Rectal smooth muscle tissue (tissue), 1 donor: ENCODE data around the gene EMC8.

Experiments used
- H3K27ac ChIP-seq: one replicate; pipeline ENCODE4 v1.7.0; 2013; ENCODE audit warnings: low read depth, low read length, inconsistent platforms
- H3K27me3 ChIP-seq: one replicate; pipeline ENCODE4 v1.7.0; 2013; ENCODE audit warnings: low read length; ENCODE audit not compliant: control insufficient read depth, insufficient read depth
- H3K36me3 ChIP-seq: one replicate; pipeline ENCODE4 v1.7.0; 2013; ENCODE audit warnings: low read length; ENCODE audit not compliant: control insufficient read depth, insufficient read depth
- H3K4me1 ChIP-seq: one replicate; pipeline ENCODE4 v1.7.0; 2013; ENCODE audit warnings: low read length; ENCODE audit not compliant: control insufficient read depth, insufficient read depth
- H3K4me3 ChIP-seq: one replicate; pipeline ENCODE4 v1.7.0; 2013; ENCODE audit warnings: low read length
- H3K9ac ChIP-seq: one replicate; pipeline ENCODE4 v1.7.0; 2013; ENCODE audit warnings: low read length

The EMC8 gene

DNA sequence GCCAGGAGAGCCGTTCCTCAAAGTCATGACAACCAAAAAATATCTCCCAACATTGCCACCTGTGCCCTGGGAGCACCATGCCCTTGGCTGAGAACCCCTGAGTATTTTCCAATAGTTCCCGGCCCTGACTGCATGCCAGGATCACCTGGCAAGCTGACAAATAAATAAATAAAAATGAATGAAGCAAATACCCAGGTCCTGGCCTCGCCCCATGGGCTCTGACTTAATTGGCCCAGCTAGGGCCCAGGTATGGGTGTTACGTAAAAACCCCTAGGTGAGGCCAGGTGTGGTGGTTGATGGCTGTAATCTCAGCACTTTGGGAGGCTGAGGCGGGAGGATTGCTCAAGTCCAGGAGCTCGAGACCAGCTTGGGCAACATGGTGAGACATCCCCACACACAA lies 45.8 kb downstream of the EMC8 start:
- no peak overlapping the region for H3K4me3 ChIP-seq
- no peak overlapping the region for H3K9ac ChIP-seq
- H3K4me1 ChIP-seq: no peaks in the 10 kb centered on the region
- peaks cover 6% of the 10 kb centered on the region for H3K27me3 ChIP-seq
- H3K36me3 ChIP-seq: no peaks in the 10 kb centered on the region
- no peak overlapping the region for H3K27ac ChIP-seq

DNA sequence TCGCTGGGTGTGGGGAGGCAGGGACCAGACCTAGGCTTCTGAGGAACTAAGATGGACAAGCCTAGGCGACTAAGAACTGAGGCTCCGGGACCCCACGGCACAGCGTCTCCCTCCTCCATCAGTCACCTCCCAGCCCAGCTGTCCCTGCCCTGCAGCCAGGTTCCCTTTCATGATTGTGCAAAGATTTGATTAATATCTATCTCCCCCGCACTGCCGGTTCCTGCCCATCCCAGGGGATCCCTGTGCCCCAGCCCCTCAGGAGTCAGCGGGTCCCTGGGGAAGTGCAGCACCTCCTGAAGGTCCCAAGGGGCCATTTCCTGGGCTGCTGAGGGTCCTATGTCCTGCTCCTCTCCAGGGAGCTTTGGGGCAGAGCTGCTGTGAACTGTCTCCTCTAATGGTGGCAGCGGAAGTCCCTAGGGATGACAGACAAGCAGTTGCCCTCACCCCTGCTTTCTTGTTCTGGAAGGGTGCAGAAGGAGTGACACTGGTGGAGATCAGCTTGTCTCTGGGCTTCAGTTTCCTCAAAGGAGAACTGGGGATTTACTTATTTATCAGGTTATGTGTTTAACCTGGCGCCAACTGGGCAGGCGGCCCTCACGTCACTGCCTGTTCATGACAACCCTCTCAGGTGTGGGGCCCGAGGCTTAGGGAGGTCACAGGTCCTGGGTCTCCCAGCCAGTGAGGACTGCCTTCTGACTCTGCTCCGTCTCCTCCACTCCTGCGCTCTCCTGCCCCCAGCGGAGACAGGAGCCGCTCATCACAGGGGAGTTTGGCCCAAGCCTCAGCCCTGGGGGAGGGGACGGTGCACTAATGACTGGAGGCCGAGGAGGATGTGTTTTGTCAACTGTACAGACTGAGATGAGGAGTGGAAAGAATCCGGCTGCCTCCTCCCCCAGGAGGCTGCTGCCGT lies 46.6 kb downstream of the EMC8 start:
- Histone ChIP-seq H3K27ac (no peak overlapping the region), H3K4me1 (no peaks in the 10 kb centered on the region), H3K4me3 (no peak overlapping the region), H3K27me3 (peaks cover 6% of the 10 kb centered on the region), H3K9ac (no peak overlapping the region), H3K36me3 (no peaks in the 10 kb centered on the region)

DNA sequence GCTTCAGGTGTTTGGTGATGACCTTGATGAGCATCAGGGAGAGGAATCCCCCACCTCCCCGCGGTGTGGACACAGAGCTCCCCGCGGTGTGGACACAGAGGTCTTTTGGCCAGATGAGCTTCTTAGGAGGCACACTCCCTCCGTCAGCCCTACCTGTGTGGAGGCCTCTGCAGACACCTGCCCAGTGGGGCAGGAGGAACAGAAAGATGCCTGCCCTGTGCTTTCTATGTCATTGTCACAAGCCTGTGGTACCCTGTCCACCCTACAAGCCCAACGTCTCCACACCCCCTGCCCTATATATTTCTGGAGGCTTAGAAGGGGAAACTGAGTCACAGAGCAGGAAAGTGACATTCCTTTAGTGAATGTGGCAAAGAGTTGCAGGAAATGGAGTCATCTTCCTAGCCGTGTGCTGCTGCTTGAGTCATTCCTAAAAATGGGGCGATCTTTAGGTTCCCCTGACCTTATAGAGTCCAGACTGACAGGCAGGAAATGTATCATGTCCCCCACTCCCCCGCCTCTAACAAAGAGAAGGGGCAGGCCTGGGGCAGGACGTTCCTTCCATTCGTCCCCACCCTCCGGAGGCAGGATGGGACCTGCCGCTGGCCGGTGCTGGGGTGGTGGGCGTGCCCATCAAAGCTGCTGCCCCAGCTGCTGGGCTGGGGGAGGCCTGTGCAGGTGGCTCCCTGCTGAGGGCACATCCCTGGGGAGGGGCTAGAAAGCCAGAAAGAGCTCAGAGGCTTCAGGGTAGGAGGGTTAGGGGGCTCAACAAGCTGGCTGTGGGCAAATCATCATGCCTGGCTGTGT lies 47.4 kb downstream of the EMC8 start:
- no peak overlapping the region for H3K4me3 ChIP-seq
- no peak overlapping the region for H3K27ac ChIP-seq
- H3K9ac ChIP-seq: no peak overlapping the region

DNA sequence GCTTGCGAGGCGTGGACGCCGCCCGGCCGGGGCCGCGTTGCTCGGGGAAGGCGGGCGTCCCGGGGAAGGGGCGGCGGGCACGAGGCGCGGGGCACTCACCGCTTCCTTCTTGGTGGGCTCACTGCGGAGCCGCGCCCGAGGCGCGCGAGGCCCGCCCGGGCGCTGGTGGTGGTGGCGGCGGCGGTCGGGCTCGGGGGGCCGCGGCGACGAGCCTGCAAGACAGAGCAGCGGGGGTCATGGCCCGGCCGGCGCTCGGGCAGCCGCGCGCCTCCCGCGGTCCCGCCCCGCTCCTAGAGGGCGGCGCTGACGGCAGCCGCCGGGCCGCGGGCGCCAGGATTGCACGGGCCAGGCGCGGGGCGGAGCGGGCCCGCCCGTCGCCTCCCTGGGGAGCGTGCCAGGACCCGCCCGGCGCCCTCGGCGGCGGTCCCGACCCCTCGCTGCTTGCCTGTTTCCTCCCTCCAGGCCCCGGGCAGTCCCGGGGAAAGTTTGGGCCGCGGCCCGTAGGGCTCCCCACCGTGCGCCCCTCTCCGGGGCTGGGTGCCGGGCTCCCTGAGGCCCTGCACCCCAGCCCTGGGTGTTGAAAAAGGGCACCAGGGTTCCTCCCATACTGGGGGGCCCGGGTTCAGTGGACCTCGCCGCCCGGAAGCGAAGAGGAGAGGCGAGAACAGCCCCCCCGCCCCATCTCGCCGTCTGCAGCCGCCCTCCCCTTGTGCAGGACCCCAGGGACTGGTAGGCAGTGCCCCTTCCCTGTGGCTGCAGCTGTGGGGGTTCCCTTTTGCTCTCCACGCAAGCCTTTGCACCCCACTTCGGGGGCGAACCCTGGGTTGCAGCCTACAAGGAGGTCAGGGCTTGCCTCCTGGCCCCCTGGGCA lies 48.3 kb downstream of the EMC8 start, which contains the start of gene C16orf74:
Gene C16orf74, minus strand, starts transcription at position 270 of the 871 bp plus-strand sequence. CDS start 15,879 bp downstream, outside the sequence.
- H3K4me1 ChIP-seq: no peaks in the 10 kb centered on the region
- H3K27me3 ChIP-seq: peaks cover 6% of the 10 kb centered on the region
- H3K27ac ChIP-seq: no peak within 1 kb of the TSS
- H3K9ac ChIP-seq: no peak within 1 kb of the TSS
- peak within 1 kb of the TSS; percentile 60 for H3K4me3 ChIP-seq
- no peaks in the 10 kb centered on the region for H3K36me3 ChIP-seq

More for the DNA sequence above, 47.4 kb downstream of the EMC8 start:
- Histone ChIP-seq H3K27me3 (peaks cover 6% of the 10 kb centered on the region), H3K4me1 (no peaks in the 10 kb centered on the region), H3K36me3 (no peaks in the 10 kb centered on the region)

DNA sequence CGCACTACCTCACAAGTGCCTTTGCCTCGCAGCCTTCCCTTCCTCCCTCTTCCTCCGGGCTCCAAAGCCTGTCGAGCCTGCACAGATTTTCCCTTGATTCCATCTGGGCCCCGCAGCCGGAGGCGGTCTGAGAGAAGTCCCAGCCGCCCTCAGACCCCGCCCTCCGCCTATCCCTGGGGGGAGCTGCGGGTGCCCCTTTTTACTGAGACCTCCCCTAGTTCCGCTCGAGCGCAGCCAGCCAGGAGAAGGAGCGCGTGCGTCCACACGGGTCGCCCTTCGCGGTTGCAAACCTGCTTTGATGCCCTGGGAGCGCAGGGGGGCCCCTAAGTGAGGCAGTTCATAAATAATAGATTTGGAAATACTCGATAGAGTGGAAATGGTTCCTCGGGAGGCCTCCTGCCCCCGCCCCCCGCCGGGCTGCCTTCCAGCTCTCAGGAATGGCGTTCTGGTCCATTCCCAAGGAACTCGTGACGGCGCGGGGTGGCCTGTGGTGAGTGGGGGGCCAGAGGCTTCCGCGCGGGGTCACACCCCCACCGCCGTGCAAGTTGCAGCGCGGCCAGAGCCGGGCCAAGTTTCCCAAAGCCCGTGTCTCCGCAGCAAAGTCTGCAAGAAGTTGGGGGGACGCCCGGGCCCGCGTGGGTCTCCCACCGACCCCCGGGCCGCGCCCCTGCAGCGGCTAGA lies 49.1 kb downstream of the EMC8 start:
- Histone ChIP-seq H3K27me3 (peaks cover 6% of the 10 kb centered on the region), H3K27ac (no peak overlapping the region), H3K36me3 (no peaks in the 10 kb centered on the region), H3K4me3 (peak overlapping the region; percentile 60), H3K9ac (no peak overlapping the region), H3K4me1 (no peaks in the 10 kb centered on the region)

DNA sequence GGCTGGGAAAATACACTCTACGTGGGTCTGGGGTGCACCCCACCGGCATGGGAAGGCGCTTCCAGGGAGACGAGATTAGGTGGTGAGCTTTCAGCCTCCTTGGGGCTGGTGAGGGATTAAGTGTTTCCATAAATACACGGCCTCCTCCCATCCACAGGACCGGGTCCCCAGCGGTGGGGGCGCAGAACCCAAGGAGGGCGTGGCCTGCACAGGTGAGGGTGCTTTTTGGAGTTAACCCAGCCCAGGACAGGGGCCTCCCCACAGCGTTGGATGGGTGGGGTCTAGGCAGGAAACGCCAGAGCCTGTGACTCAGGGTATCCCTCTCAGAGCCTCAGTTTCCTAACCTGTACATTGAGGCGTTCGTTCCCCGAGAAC lies 49.6 kb downstream of the EMC8 start:
- H3K27ac ChIP-seq: no peak overlapping the region
- peak overlapping the region; percentile 60 for H3K4me3 ChIP-seq
- H3K36me3 ChIP-seq: no peaks in the 10 kb centered on the region
- H3K27me3 ChIP-seq: peaks cover 6% of the 10 kb centered on the region
- no peaks in the 10 kb centered on the region for H3K4me1 ChIP-seq
- H3K9ac ChIP-seq: no peak overlapping the region

DNA sequence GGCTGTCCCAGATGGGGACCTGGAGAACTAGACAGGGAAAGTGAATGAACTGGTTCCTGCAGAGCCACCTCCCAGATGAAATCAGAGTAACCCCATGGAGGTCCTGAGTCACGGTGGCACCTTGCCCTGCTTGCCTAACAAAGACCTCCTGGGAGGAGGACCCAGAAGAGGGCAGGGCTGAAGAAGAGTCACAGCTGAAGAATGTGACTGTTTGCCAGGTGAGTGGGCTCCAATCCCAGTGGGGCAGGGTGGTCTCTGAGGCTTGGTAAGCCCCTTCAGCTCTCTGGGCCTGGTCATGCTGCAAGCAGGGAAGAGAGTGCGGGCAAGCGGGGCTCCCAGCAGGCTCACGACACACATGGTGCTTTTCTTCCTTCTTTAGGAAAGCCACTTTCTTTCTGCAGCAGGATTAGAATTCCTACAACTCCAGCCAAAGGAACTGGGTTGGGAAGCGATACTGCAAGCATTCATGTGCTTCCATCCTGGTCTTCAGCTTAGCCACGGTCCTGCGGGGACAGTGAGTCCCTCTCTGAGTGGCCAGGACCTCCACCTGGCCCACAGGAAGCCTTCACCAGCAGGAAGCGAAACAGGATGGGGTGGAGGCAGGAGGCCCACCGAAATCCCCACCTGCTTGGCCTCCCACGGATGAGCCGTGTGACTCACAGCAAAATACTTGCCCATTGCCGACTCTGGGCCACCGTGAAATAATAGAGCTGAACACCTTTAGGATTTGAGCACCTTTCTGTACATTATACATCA lies 52.7 kb downstream of the EMC8 start:
- H3K27me3 ChIP-seq: no peaks in the 10 kb centered on the region
- no peak overlapping the region for H3K4me3 ChIP-seq
- H3K9ac ChIP-seq: no peak overlapping the region
- H3K27ac ChIP-seq: no peak overlapping the region
- no peaks in the 10 kb centered on the region for H3K36me3 ChIP-seq
- H3K4me1 ChIP-seq: no peaks in the 10 kb centered on the region

DNA sequence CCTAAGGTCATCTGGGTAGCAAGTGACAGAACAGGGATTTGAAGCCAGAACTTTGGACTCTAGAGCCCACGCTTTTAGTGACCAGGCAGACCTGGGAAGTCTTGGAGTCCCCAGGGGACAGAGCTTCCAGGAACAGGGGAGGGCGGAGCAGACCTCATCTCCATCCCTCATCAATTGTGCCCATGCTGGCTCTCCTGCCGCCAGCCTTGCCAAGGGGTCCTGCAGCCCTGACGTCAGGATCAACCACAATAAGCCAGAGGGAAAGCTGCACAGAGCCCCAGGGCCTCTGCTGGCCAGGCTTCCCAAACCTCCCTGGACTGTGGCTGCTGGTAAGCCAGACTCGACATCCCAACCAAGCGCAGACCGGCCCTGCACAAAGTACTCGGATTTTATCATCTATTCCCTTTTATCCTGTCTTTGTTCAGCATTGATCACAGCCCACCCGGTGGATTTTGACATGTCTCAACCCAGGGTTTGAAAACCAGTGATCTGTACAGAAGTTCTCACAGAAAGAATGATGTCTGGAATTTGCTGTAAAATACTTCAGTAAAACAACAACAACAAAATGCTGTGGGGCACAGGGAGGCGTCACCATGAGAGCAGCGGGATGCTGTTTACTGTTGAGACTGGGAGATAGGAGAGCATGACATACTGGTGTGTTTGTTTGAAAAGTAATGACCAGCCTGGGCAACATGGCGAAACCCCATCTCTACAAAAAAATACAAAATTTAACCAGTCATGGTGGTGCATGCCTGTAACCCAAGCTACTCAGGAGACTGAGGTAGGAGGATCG lies 60.2 kb downstream of the EMC8 start:
- H3K9ac ChIP-seq: no peak overlapping the region
- no peak overlapping the region for H3K4me3 ChIP-seq
- no peaks in the 10 kb centered on the region for H3K36me3 ChIP-seq
- H3K27me3 ChIP-seq: no peaks in the 10 kb centered on the region
- no peaks in the 10 kb centered on the region for H3K4me1 ChIP-seq
- no peak overlapping the region for H3K27ac ChIP-seq

DNA sequence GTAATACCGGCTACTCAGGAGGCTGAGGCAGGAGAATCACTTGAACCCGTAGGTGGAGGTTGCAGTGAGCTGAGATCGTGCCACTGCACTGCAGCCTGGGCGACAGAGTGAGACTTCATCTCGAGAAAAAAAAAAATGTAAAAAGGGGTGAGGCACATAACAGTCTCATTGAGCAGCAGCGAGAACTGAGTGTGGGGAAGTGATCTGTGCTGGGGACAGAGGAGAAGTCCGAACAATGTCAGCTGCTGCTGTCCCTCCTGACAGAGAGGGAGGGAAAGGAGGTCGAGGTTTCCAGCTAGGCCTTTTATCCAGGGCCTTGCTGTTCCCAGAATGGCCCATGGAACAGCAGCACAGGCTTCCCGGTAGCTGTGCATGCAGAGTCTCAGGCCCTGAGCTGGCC lies 62.4 kb downstream of the EMC8 start:
- H3K27me3 ChIP-seq: no peaks in the 10 kb centered on the region
- no peak overlapping the region for H3K4me3 ChIP-seq
- no peaks in the 10 kb centered on the region for H3K4me1 ChIP-seq
- no peak overlapping the region for H3K27ac ChIP-seq
- no peaks in the 10 kb centered on the region for H3K36me3 ChIP-seq
- H3K9ac ChIP-seq: no peak overlapping the region

DNA sequence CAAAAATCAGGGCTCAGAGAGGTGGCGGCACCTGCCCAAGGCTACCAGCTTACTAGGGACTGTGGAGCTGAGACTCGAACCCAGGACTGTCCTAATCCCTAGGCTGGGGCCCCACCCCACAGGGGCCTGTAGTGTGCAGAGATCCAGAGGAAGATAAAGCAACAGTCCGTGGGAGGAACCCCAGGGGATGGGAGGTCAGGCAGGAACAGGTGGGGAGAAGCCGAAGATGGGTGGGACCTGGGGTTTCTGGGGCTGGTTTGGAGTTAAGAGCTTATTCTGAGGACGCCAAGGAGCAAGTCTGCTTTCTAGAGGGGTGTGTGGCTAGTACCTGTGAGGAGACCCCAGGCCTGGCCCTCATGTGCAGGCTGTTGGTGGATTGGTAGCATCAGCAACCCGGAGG lies 63.4 kb downstream of the EMC8 start:
- Histone ChIP-seq H3K27ac (no peak overlapping the region), H3K4me1 (no peaks in the 10 kb centered on the region), H3K27me3 (no peaks in the 10 kb centered on the region), H3K9ac (no peak overlapping the region), H3K36me3 (no peaks in the 10 kb centered on the region), H3K4me3 (no peak overlapping the region)
